Right lobe of liver (tissue), 6 donors: ENCODE results near the gene COQ6. TPM values are rescaled to one million over a fixed set of nuclear protein-coding genes. Genes with fewer than 3 reads are reported as not detected.

Source experiments
- ATAC-seq, 4 donors: fragments of 200-7000 bp; cut with Tn5 transposase; one replicate each; pipeline ENCODE4 v1.9.1; 2020; ENCODE audit warnings: mild to moderate bottlenecking in 4 of 4, moderate library complexity in 4 of 4
- DNase-seq, 3 donors: peaks; one replicate each; pipeline ENCODE4 v3.0.0-alpha.2; 2020
- H3K27ac ChIP-seq, 3 donors: fragments of 200-600 bp; one replicate each; pipeline ENCODE4 v1.8.0; 2022
- H3K27me3 ChIP-seq, 2 donors: fragments of 200-600 bp; one replicate each; pipeline ENCODE4 v1.8.0; 2022
- H3K36me3 ChIP-seq, 4 donors: fragments of 200-600 bp; sonication (generic) in 1 of 4; one replicate each; pipeline versions ENCODE4 v1.5.1 to v1.8.0; 2017 to 2022; ENCODE audit warnings: control low read depth in 1 of 4
- H3K4me1 ChIP-seq, 4 donors: fragments of 200-600 bp; sonication (generic) in 1 of 4; one replicate each; pipeline versions ENCODE4 v1.5.1 to v1.8.0; 2017 to 2022; ENCODE audit warnings: control low read depth in 1 of 4
- H3K4me3 ChIP-seq, 3 donors: fragments of 200-600 bp; one replicate each; pipeline ENCODE4 v1.8.0; 2022
- H3K9me3 ChIP-seq, 4 donors: fragments of 200-600 bp; sonication (generic) in 1 of 4; one replicate each; pipeline versions ENCODE4 v1.5.1 to v1.8.0; 2017 to 2022; ENCODE audit warnings: control low read depth in 1 of 4
- POLR2A ChIP-seq: fragments of 450-650 bp; IDR thresholded peaks from one replicate; pipeline ENCODE4 v1.6.1; 2017; ENCODE audit warnings: antibody characterized with exemption, mild to moderate bottlenecking
- WGBS: methylation state at CpG from one replicate; pipeline ENCODE4 v1.1.6; 2018; ENCODE audit warnings: low coverage, low lambda C conversion rate; ENCODE audit not compliant: insufficient coverage; ENCODE audit errors: missing lambda C conversion rate; 5-methylcytosine and 5-hydroxymethylcytosine counted together
- intact Hi-C, 2 donors: fragments of 100-400 bp; cut with DNase I; formaldehyde crosslinking; loops; one replicate each; pipeline versions ENCODE4 v1.11.2 to v1.14.1; 2022
- total RNA-seq, 6 experiments: library from RNA; depleted of rRNA in 2 of 6; stranded (reverse); fragments of >200 nt in 2 of 6; fragmentation: NEBNext Ultra II Directional in 3 of 6; extraction: Animal tissue kit (Norgen Biotek cat#: 25700) in 3 of 6; gene quantifications; one replicate each; pipeline versions ENCODE4 v1.1.0 to v1.2.4, GENCODE V29; 2016 to 2023
- TF ChIP-seq, protein P1 (sequence below), 4 donors: fragments of 200-600 bp in 3 of 4; fragments of 450-650 bp in 1 of 4; IDR thresholded peaks; one replicate each; pipeline versions ENCODE4 v1.5.1 to v1.8.0; 2016 to 2022; ENCODE audit warnings: antibody characterized with exemption in 4 of 4, mild to moderate bottlenecking in 2 of 4
- donor health status: DM: no; HTN: yes; CAD: no.
- donor health status: DM: no; HTN: no; CAD: no.
- donor health status: DM: no; HTN: no; CAD: no.
- donor health status: DM: no; HTN: yes; CAD: no.
- donor health status: DM: no; HTN: yes; CAD: no.

The COQ6 gene
- total RNA-seq, 6 experiments from 2014 or later, result 11.6 to 60.9 (median 16.8) TPM

DNA sequence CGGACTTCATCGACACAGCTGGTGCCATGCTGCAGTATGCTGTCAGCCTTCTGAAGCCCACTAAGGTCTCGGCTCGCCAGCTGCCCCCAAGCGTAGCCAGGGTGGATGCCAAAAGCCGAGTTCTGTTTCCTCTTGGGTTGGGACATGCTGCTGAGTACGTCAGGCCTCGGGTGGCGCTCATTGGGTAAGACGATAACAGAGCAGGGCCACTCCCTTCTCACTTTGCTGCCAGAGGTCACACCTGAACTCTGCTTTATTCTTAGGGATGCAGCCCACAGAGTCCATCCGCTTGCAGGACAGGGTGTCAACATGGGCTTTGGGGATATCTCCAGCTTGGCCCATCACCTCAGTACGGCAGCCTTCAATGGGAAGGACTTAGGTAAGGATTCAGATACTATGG lies 11.1 kb downstream of the COQ6 start:
- Histone ChIP-seq H3K4me1 (peaks cover 0 to 6% (median 0%) of the 10 kb centered on the region in 4 donors), H3K36me3 (peaks cover 5 to 80% (median 37%) of the 10 kb centered on the region in 4 donors), H3K27ac (no peak overlapping the region), H3K27me3 (no peaks in the 10 kb centered on the region), H3K9me3 (no peaks in the 10 kb centered on the region), H3K4me3 (no peak overlapping the region)
- intact Hi-C loops, result no loop called here
- TF ChIP-seq, protein P1, sequence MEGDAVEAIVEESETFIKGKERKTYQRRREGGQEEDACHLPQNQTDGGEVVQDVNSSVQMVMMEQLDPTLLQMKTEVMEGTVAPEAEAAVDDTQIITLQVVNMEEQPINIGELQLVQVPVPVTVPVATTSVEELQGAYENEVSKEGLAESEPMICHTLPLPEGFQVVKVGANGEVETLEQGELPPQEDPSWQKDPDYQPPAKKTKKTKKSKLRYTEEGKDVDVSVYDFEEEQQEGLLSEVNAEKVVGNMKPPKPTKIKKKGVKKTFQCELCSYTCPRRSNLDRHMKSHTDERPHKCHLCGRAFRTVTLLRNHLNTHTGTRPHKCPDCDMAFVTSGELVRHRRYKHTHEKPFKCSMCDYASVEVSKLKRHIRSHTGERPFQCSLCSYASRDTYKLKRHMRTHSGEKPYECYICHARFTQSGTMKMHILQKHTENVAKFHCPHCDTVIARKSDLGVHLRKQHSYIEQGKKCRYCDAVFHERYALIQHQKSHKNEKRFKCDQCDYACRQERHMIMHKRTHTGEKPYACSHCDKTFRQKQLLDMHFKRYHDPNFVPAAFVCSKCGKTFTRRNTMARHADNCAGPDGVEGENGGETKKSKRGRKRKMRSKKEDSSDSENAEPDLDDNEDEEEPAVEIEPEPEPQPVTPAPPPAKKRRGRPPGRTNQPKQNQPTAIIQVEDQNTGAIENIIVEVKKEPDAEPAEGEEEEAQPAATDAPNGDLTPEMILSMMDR (IDR thresholded peaks at IDR 0.05), result no peak
- TF ChIP-seq POLR2A, result no peak
- ATAC-seq (peak; percentile 20 to 43 (median 36)), DNase-seq (no peak)
- WGBS, result no CpG with 5 or more reads among the region's 12 CpGs

GRCh38 chr14:73965216-73965615 lies 15.1 kb downstream of the COQ6 start:
- 62% methylated on average over 4 of the region's 4 CpGs for WGBS
- H3K36me3 ChIP-seq, result peaks cover 5 to 98% (median 44%) of the 10 kb centered on the region in 4 donors

GRCh38 chr14:73968885-73969284 lies 18.8 kb downstream of the COQ6 start:
- H3K4me3 ChIP-seq, result no peak overlapping the region
- intact Hi-C loops, result no loop called here
- ATAC-seq, result no peak
- no peak overlapping the region for H3K27ac ChIP-seq
- no peaks in the 10 kb centered on the region for H3K9me3 ChIP-seq
- TF ChIP-seq, protein P1 (IDR thresholded peaks at IDR 0.05), result no peak
- no peak for TF ChIP-seq POLR2A
- no peaks in the 10 kb centered on the region for H3K27me3 ChIP-seq
- H3K4me1 ChIP-seq, result peaks cover 0 to 6% (median 0%) of the 10 kb centered on the region in 4 donors
- no peak for DNase-seq
- H3K36me3 ChIP-seq, result peaks cover 5 to 100% (median 50%) of the 10 kb centered on the region in 4 donors
- WGBS, result 75% methylated on average over 1 of the region's 2 CpGs

More at GRCh38 chr14:73965216-73965615, 15.1 kb downstream of the COQ6 start:
- no peak overlapping the region for H3K27ac ChIP-seq
- intact Hi-C loops, result no loop called here
- H3K4me1 ChIP-seq, result peaks cover 0 to 6% (median 0%) of the 10 kb centered on the region in 4 donors
- no peak overlapping the region for H3K4me3 ChIP-seq
- TF ChIP-seq POLR2A, result no peak
- TF ChIP-seq, protein P1 (IDR thresholded peaks at IDR 0.05), result no peak
- ATAC-seq (peak in 1 of 4 donors; percentile 15), DNase-seq (no peak)
- no peaks in the 10 kb centered on the region for H3K27me3 ChIP-seq
- no peaks in the 10 kb centered on the region for H3K9me3 ChIP-seq

GRCh38 chr14:73973497-73973896 lies 23.4 kb downstream of the COQ6 start:
- peak in 2 of 4 donors; percentile 11 to 32 for ATAC-seq
- intact Hi-C loops, result no loop called here
- WGBS, result 69% methylated on average over 2 of the region's 2 CpGs

More at GRCh38 chr14:73973497-73973896, 23.4 kb downstream of the COQ6 start:
- no peaks in the 10 kb centered on the region for H3K9me3 ChIP-seq
- H3K27me3 ChIP-seq, result no peaks in the 10 kb centered on the region
- H3K4me1 ChIP-seq, result peaks cover 0 to 19% (median 0%) of the 10 kb centered on the region in 4 donors
- no peak overlapping the region for H3K27ac ChIP-seq
- DNase-seq, result no peak
- TF ChIP-seq, protein P1 (IDR thresholded peaks at IDR 0.05), result no peak
- no peak for TF ChIP-seq POLR2A
- peaks cover 0 to 98% (median 46%) of the 10 kb centered on the region in 4 donors for H3K36me3 ChIP-seq
- H3K4me3 ChIP-seq, result no peak overlapping the region
